Measurements from ENCODE around the gene IL11RA.
A peak's percentile ranks its signal among the peaks of the same experiment; 100 is the strongest.

Gene IL11RA

GRCh38 chr9:34623374-34624235, 28.4 kb upstream of the IL11RA start:
- POLR2A ChIA-PET = no interaction called here
- TF ChIP-seq, protein P1, sequence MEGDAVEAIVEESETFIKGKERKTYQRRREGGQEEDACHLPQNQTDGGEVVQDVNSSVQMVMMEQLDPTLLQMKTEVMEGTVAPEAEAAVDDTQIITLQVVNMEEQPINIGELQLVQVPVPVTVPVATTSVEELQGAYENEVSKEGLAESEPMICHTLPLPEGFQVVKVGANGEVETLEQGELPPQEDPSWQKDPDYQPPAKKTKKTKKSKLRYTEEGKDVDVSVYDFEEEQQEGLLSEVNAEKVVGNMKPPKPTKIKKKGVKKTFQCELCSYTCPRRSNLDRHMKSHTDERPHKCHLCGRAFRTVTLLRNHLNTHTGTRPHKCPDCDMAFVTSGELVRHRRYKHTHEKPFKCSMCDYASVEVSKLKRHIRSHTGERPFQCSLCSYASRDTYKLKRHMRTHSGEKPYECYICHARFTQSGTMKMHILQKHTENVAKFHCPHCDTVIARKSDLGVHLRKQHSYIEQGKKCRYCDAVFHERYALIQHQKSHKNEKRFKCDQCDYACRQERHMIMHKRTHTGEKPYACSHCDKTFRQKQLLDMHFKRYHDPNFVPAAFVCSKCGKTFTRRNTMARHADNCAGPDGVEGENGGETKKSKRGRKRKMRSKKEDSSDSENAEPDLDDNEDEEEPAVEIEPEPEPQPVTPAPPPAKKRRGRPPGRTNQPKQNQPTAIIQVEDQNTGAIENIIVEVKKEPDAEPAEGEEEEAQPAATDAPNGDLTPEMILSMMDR (IDR thresholded peaks at IDR 0.05; ENCODE audit: control extremely low read depth, extremely low read depth, low read depth, missing control alignments) = no peak
- CTCF ChIA-PET = interaction anchor here (1.0 to 4.9 kb wide), 5 partner anchors 10 to 220 kb away, joined by 3 to 100 read pairs (median 4); partner anchors contain the start of gene SIGMAR1
- no peak for DNase-seq (ENCODE audit: extremely low spot score)

GRCh38 chr9:34624475-34625185, 27.4 kb upstream of the IL11RA start:
- ChIA-PET POLR2A (no interaction called here), CTCF (interaction anchor here (1.3 to 2.3 kb wide), 7 partner anchors 10 to 221 kb away, joined by 3 to 32 read pairs (median 6); partner anchors contain the start of gene SIGMAR1)

GRCh38 chr9:34625186-34625486, 26.8 kb upstream of the IL11RA start:
- DNase-seq (ENCODE audit: extremely low spot score) = no peak
- TF ChIP-seq, protein P1 (IDR thresholded peaks at IDR 0.05; ENCODE audit: control extremely low read depth, extremely low read depth, low read depth, missing control alignments) = no peak
- ChIA-PET POLR2A (no interaction called here), CTCF (interaction anchor here (0.8 to 2.3 kb wide), 8 partner anchors 10 to 221 kb away, joined by 3 to 32 read pairs (median 6); partner anchors contain the start of gene SIGMAR1)

More at GRCh38 chr9:34624475-34625185, 27.4 kb upstream of the IL11RA start:
- TF ChIP-seq, protein P1 (IDR thresholded peaks at IDR 0.05; ENCODE audit: control extremely low read depth, extremely low read depth, low read depth, missing control alignments) = no peak
- DNase-seq (ENCODE audit: extremely low spot score) = no peak

DNA sequence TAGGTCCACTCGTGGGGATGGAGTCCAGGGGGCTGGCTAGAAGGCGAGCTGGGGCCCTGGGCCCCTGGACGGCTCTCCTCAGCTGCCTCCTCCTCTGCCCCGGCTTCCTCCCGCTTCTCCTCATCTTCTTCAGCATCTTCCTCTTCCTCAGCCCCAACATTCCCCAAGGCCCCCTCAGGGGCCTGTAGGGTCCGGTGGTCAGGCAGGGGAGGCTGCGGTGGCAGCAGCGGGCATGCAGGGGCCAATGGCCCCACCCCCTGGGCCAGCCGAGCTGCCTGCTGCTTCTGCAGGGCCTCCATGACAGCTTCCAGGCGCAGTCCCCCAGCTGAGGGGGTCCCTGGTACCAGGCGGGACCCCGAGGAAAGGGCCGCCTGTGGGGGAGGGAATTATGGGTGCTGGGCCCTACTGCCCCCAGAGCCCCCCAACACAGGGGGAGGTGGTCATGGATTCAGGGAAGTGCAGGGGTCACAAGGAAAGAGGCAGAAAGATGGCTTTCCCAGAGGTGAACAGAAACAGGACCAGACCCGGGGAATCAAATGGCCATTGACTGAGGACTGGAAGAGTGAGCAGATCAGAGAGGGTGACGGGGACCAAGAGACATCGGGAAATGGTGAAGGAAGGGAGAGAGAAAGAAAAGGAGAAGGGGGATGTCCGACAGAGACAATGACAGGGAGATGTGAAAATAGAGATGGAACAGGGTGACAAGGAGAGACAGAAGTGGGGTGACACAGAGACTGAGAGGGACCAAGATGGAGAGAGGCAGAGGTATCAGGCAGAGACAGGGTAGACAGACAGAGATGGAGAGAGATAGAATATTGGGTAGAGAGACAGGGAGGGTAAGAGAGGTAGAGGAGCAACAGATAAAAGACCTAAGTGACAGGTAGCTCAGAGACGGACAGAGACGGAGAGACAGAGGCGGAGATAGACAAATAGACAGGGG, 24.0 kb upstream of the IL11RA start:
- TF ChIP-seq, protein P1 (IDR thresholded peaks at IDR 0.05; ENCODE audit: control extremely low read depth, extremely low read depth, low read depth, missing control alignments) = no peak
- DNase-seq (ENCODE audit: extremely low spot score) = no peak
- ChIA-PET POLR2A (no interaction called here), CTCF (interaction anchor here (1.4 to 12.1 kb wide), 4 partner anchors 8 to 80 kb away, joined by 4 to 328 read pairs (median 7); partner anchors contain the start of genes DCTN3, RPP25L and SIGMAR1)

GRCh38 chr9:34628656-34629490, 23.1 kb upstream of the IL11RA start, which contains the start of gene ARID3C:
Gene ARID3C, minus strand, starts transcription at chr9:34629066. Its CDS starts 1,052 bp downstream, at chr9:34628014.
- TF ChIP-seq, protein P1 (IDR thresholded peaks at IDR 0.05; ENCODE audit: control extremely low read depth, extremely low read depth, low read depth, missing control alignments) = no peak
- POLR2A ChIA-PET = no interaction called here
- CTCF ChIA-PET = interaction anchor here (1.4 to 12.1 kb wide), 4 partner anchors 9 to 81 kb away, joined by 4 to 328 read pairs (median 7); partner anchors contain the start of genes DCTN3, RPP25L and SIGMAR1
- DNase-seq (ENCODE audit: extremely low spot score) = peak; percentile 50
